ENCODE data around the gene SLC35A5.

- no peak for TF ChIP-seq POLR2A (IDR thresholded peaks at IDR 0.05; ENCODE audit: control extremely low read depth in 1 of 2, low read depth in 2 of 2, low read length in 2 of 2)
- no peak for TF ChIP-seq SIRT6 (IDR thresholded peaks at IDR 0.05; ENCODE audit: low read length)
- TF ChIP-seq KDM5A (IDR thresholded peaks at IDR 0.05; ENCODE audit: low read length) = no peak
- no peak for TF ChIP-seq SRF (IDR thresholded peaks at IDR 0.05; ENCODE audit: low read depth, low read length)
- TF ChIP-seq JUN (IDR thresholded peaks at IDR 0.05; ENCODE audit: low read depth, low read length) = no peak
- TF ChIP-seq BCL11A (IDR thresholded peaks at IDR 0.05; ENCODE audit: low read depth in 2 of 2, low read length in 2 of 2) = no peak
- no peak for TF ChIP-seq CTCF (IDR thresholded peaks at IDR 0.05; ENCODE audit: control extremely low read depth in 1 of 3, insufficient read depth in 1 of 3, low read depth in 1 of 3, low read length in 3 of 3)
- TF ChIP-seq RXRA (IDR thresholded peaks at IDR 0.05; ENCODE audit: insufficient read depth, low read depth, low read length) = no peak
- TF ChIP-seq POLR2AphosphoS5 (IDR thresholded peaks at IDR 0.05; ENCODE audit: low read depth, low read length) = no peak
Measured at GRCh38 chr3:112597945-112598344, 36.1 kb downstream of the SLC35A5 start.
